Fibroblast of pulmonary artery (primary cell): ENCODE measurements around the gene NSRP1.
"Not testable (repeated sequence)": the region's sequence is repeated elsewhere in the genome, so short reads cannot be mapped to it uniquely, and the experiment has no call there.

ENCODE experiments used
- DNase-seq: peaks from one replicate; pipeline ENCODE4 v3.0.0-alpha.2; 2010; ENCODE audit warnings: low read depth
- H3K4me3 ChIP-seq: replicated peaks from 2 replicates; pipeline ENCODE4 v1.5.1; 2011; ENCODE audit warnings: low read depth, mild to moderate bottlenecking, control low read depth, low read length, moderate library complexity
- CTCF ChIP-seq: IDR thresholded peaks from 2 replicates; pipeline ENCODE4 v1.5.1; 2011; ENCODE audit warnings: mild to moderate bottlenecking, control low read depth, low read length, inconsistent platforms; ENCODE audit errors: missing control alignments

Gene NSRP1

GRCh38 chr17:30117675-30118081 is 1.1 kb downstream of the NSRP1 start:
- TF ChIP-seq CTCF, result no peak
- H3K4me3 ChIP-seq, result peak overlapping the region; percentile 71
- peak; percentile 36 for DNase-seq

DNA sequence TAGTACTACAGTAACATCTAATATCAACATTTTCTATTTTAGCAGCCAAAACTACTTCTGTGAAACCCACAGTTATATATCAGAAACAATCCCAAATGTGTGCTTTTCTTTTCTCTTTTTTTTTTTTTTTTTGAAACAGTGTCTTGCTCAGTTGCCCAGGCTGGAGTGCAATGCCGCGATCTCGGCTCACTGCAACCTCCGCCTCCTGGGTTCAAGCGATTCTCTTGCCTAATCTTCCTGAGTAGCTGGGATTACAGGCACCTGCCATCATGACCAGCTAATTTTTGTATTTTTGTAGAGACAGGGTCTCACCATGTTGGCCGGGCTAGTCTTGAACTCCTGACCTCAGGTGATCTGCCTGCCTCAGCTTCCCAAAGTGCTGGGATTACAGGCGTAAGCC is 2.0 kb downstream of the NSRP1 start:
- not testable (repeated sequence) for DNase-seq, H3K4me3 ChIP-seq

GRCh38 chr17:30124273-30124796 is 7.7 kb downstream of the NSRP1 start:
- no peak for TF ChIP-seq CTCF
- H3K4me3 ChIP-seq, result no peak overlapping the region
- DNase-seq, result no peak

GRCh38 chr17:30130121-30130520 is 13.5 kb downstream of the NSRP1 start:
- DNase-seq, result no peak
- no peak for TF ChIP-seq CTCF
- H3K4me3 ChIP-seq, result no peak overlapping the region

- H3K4me3 ChIP-seq, result no peak overlapping the region
- no peak for TF ChIP-seq CTCF
- DNase-seq, result no peak
These were observed 16.0 kb downstream of the NSRP1 start for GRCh38 chr17:30132615-30133014.

- no peak overlapping the region for H3K4me3 ChIP-seq
- DNase-seq, result no peak
- TF ChIP-seq CTCF, result no peak
These were observed 16.6 kb downstream of the NSRP1 start for GRCh38 chr17:30133197-30133596.

DNA sequence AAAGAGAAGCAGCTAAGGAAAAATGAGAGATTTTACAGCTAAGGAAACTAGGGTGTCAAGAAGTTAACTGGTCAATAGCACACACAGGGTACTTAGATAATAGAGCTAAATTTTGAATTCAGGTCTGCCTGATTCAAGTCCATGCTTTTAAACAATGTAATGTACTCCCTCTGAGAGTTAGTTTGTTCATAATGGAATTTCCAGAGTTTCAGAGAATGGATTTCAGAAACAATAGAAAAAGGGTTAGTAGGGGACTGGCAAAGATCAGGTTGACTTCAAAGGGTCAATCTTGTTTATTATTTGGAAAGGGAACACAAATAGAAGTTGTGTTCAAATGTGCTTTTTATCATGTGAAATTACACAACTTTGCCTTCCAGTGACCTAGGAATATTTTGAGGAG is 17.9 kb downstream of the NSRP1 start:
- no peak for TF ChIP-seq CTCF
- no peak overlapping the region for H3K4me3 ChIP-seq

More for the DNA sequence above, 17.9 kb downstream of the NSRP1 start:
- peak; percentile 41 for DNase-seq
